Measurements from ENCODE around the gene GATA2.

The GATA2 gene

DNA sequence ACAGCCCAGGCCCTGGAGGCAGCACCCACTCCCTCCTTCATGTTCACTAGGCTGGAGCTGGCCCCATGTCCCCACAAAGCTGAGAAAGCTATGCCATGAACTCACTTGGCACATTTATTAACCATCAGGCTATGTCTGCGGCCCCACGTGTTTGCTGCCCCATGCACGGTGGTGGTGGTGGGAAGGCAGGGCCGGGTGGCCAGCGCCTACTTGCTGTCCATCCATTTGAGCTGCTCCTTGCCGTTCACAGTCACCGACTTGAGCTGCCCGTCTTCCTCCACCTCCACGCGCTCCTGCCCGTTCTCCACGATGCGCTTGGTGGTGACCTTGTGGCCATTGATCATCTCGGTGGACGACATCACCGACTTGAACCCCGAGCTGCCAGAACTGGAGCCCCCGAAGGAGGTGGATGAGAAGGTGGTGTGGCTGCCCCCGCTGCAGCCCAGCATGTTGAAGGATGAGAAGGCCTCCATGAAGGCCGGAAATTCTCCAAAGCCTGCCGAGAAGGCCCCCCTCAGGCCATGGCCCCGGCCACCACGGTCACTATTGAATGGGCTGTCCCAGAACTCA is 30.6 kb downstream of the GATA2 start:
- H3K4me3 ChIP-seq (ENCODE audit: low read depth, low read length) = no peak overlapping the region
- TF ChIP-seq, protein P1, sequence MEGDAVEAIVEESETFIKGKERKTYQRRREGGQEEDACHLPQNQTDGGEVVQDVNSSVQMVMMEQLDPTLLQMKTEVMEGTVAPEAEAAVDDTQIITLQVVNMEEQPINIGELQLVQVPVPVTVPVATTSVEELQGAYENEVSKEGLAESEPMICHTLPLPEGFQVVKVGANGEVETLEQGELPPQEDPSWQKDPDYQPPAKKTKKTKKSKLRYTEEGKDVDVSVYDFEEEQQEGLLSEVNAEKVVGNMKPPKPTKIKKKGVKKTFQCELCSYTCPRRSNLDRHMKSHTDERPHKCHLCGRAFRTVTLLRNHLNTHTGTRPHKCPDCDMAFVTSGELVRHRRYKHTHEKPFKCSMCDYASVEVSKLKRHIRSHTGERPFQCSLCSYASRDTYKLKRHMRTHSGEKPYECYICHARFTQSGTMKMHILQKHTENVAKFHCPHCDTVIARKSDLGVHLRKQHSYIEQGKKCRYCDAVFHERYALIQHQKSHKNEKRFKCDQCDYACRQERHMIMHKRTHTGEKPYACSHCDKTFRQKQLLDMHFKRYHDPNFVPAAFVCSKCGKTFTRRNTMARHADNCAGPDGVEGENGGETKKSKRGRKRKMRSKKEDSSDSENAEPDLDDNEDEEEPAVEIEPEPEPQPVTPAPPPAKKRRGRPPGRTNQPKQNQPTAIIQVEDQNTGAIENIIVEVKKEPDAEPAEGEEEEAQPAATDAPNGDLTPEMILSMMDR (IDR thresholded peaks at IDR 0.05; ENCODE audit: borderline replicate concordance, insufficient read depth, low read depth, low read length) = no peak

DNA sequence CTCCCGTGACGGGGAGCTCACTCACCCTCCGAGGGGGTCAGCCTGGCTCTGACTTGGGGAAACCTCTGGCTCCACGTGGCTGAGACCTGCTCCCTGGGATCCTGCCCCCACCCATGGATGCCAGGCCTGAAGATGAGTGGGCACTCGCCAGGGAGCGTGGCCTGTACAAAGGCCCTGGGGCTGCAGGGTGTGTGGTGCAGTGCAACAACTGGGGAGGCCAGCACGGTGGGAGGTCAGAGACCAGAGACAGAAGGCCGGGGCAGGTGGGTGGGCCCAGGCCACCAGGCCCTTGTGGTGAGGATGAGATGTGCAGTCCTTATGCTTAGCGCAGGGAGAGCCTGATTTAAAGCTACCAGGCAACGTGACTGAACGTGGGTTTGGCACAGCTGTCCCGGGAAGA is 31.3 kb downstream of the GATA2 start:
- TF ChIP-seq, protein P1 (IDR thresholded peaks at IDR 0.05; ENCODE audit: borderline replicate concordance, insufficient read depth, low read depth, low read length) = no peak
- no peak overlapping the region for H3K4me3 ChIP-seq (ENCODE audit: low read depth, low read length)

- TF ChIP-seq, protein P1 (IDR thresholded peaks at IDR 0.05; ENCODE audit: borderline replicate concordance, insufficient read depth, low read depth, low read length) = no peak
- no peak overlapping the region for H3K4me3 ChIP-seq (ENCODE audit: low read depth, low read length)
Observed at GRCh38 chr3:128459461-128459820, 33.6 kb downstream of the GATA2 start.

GRCh38 chr3:128458746-128459460 is 34.1 kb downstream of the GATA2 start:
- no peak overlapping the region for H3K4me3 ChIP-seq (ENCODE audit: low read depth, low read length)
- TF ChIP-seq, protein P1 (IDR thresholded peaks at IDR 0.05; ENCODE audit: borderline replicate concordance, insufficient read depth, low read depth, low read length) = no peak

- TF ChIP-seq, protein P1 (IDR thresholded peaks at IDR 0.05; ENCODE audit: borderline replicate concordance, insufficient read depth, low read depth, low read length) = no peak
- H3K4me3 ChIP-seq (ENCODE audit: low read depth, low read length) = no peak overlapping the region
Observed at GRCh38 chr3:128457937-128458336, 35.1 kb downstream of the GATA2 start.

GRCh38 chr3:128456776-128457715 is 36.0 kb downstream of the GATA2 start:
- no peak overlapping the region for H3K4me3 ChIP-seq (ENCODE audit: low read depth, low read length)
- TF ChIP-seq, protein P1 (IDR thresholded peaks at IDR 0.05; ENCODE audit: borderline replicate concordance, insufficient read depth, low read depth, low read length) = no peak
